ENCODE measurements around the gene TTC17.

The TTC17 gene

GRCh38 chr11:43377389-43377788 is 18.7 kb downstream of the TTC17 start:
- Histone ChIP-seq H3K4me3 (ENCODE audit: insufficient read depth, low read length, poor library complexity, severe bottlenecking) (no peak overlapping the region), H3F3A (ENCODE audit: insufficient read depth) (0 out of 2 replicates have a peak, but pooled peaks cover 7% of the 10 kb centered on the region), H3K9me2 (replicated peaks; ENCODE audit: insufficient read depth, low read length) (no peaks in the 10 kb centered on the region), H3K36me3 (ENCODE audit: low read length) (peaks cover 14% of the 10 kb centered on the region; the same call in 1 of the 2 replicates), H3K27me3 (ENCODE audit: low read length) (no peaks in the 10 kb centered on the region), H3K27ac (ENCODE audit: low read depth, low read length) (no peak overlapping the region), H2AFZ (ENCODE audit: low read depth, low read length, severe bottlenecking) (no peak overlapping the region), H3K9ac (ENCODE audit: low read length) (no peak overlapping the region), H4K20me1 (ENCODE audit: low read depth, low read length) (peaks cover 16% of the 10 kb centered on the region; the same call in 1 of the 2 replicates), H3K9me3 (ENCODE audit: insufficient read depth, low read length) (no peaks in the 10 kb centered on the region), H3K79me2 (ENCODE audit: insufficient read depth, low read length) (peaks cover 50% of the 10 kb centered on the region), H3K4me2 (ENCODE audit: low read depth, low read length, poor library complexity, severe bottlenecking) (no peak overlapping the region)
- no peak for TF ChIP-seq EZH2phosphoT487 (conservative IDR thresholded peaks at IDR 0.05; ENCODE audit: low read length)
- TF ChIP-seq CTCF (IDR thresholded peaks at IDR 0.05; ENCODE audit: insufficient read depth, low read length, poor library complexity, severe bottlenecking): no peak

- TF ChIP-seq CTCF (IDR thresholded peaks at IDR 0.05; ENCODE audit: insufficient read depth, low read length, poor library complexity, severe bottlenecking): no peak
- TF ChIP-seq EZH2phosphoT487 (conservative IDR thresholded peaks at IDR 0.05; ENCODE audit: low read length): no peak
- no peak overlapping the region for H3K27ac ChIP-seq (ENCODE audit: low read depth, low read length)
- no peak overlapping the region for H3K4me2 ChIP-seq (ENCODE audit: low read depth, low read length, poor library complexity, severe bottlenecking)
- H3K36me3 ChIP-seq (ENCODE audit: low read length): peaks cover 14% of the 10 kb centered on the region; the same call in 1 of the 2 replicates
- peaks cover 45% of the 10 kb centered on the region for H3K79me2 ChIP-seq (ENCODE audit: insufficient read depth, low read length)
- H3F3A ChIP-seq (ENCODE audit: insufficient read depth): 0 out of 2 replicates have a peak, but pooled peaks cover 7% of the 10 kb centered on the region
- no peak overlapping the region for H3K4me3 ChIP-seq (ENCODE audit: insufficient read depth, low read length, poor library complexity, severe bottlenecking)
- no peaks in the 10 kb centered on the region for H3K9me2 ChIP-seq (replicated peaks; ENCODE audit: insufficient read depth, low read length)
- no peaks in the 10 kb centered on the region for H3K9me3 ChIP-seq (ENCODE audit: insufficient read depth, low read length)
- H4K20me1 ChIP-seq (ENCODE audit: low read depth, low read length): peaks cover 16% of the 10 kb centered on the region; the same call in 1 of the 2 replicates
- no peaks in the 10 kb centered on the region for H3K27me3 ChIP-seq (ENCODE audit: low read length)
- no peak overlapping the region for H2AFZ ChIP-seq (ENCODE audit: low read depth, low read length, severe bottlenecking)
- H3K9ac ChIP-seq (ENCODE audit: low read length): no peak overlapping the region
Measured at GRCh38 chr11:43378897-43379296, 20.2 kb downstream of the TTC17 start.

GRCh38 chr11:43381802-43382201 is 23.1 kb downstream of the TTC17 start:
- TF ChIP-seq CTCF (IDR thresholded peaks at IDR 0.05; ENCODE audit: insufficient read depth, low read length, poor library complexity, severe bottlenecking) (no peak), EZH2phosphoT487 (conservative IDR thresholded peaks at IDR 0.05; ENCODE audit: low read length) (no peak)
- Histone ChIP-seq H3K36me3 (ENCODE audit: low read length) (peaks cover 23% of the 10 kb centered on the region), H3K79me2 (ENCODE audit: insufficient read depth, low read length) (peaks cover 23% of the 10 kb centered on the region), H3K27me3 (ENCODE audit: low read length) (no peaks in the 10 kb centered on the region), H3K4me2 (ENCODE audit: low read depth, low read length, poor library complexity, severe bottlenecking) (no peak overlapping the region), H3K9me3 (ENCODE audit: insufficient read depth, low read length) (no peaks in the 10 kb centered on the region), H2AFZ (ENCODE audit: low read depth, low read length, severe bottlenecking) (no peak overlapping the region), H4K20me1 (ENCODE audit: low read depth, low read length) (peaks cover 5% of the 10 kb centered on the region; the same call in 1 of the 2 replicates), H3K27ac (ENCODE audit: low read depth, low read length) (no peak overlapping the region), H3K9me2 (replicated peaks; ENCODE audit: insufficient read depth, low read length) (no peaks in the 10 kb centered on the region), H3K4me3 (ENCODE audit: insufficient read depth, low read length, poor library complexity, severe bottlenecking) (no peak overlapping the region), H3F3A (ENCODE audit: insufficient read depth) (no peaks in the 10 kb centered on the region), H3K9ac (ENCODE audit: low read length) (no peak overlapping the region)

All from SU-DHL-6 (cell line).